ENCODE data around the gene C1QL1. TPM values are rescaled to one million over a fixed set of nuclear protein-coding genes. Genes with fewer than 3 reads are reported as not detected.
A peak's percentile ranks its signal among the peaks of the same experiment; 100 is the strongest.

C1QL1 gene
- total RNA-seq, 2 experiments from 2014 or later = 0.76 to 0.87 TPM

GRCh38 chr17:44915862-44916780 lies 52.0 kb downstream of the C1QL1 start:
- no peak overlapping the region for H3K27ac Mint-ChIP-seq
- H3K27me3 Mint-ChIP-seq = peaks cover 21% of the 10 kb centered on the region
- ChIA-PET CTCF (interaction anchor here (5.8 kb wide), 1 partner anchor 105 kb away, joined by 57 read pairs; no protein-coding TSS in a partner anchor), POLR2A (no interaction called here)
- no peaks in the 10 kb centered on the region for H3K9me3 Mint-ChIP-seq
- no peak overlapping the region for H3K4me3 Mint-ChIP-seq
- peak; percentile 6 for DNase-seq
- H3K4me1 Mint-ChIP-seq (ENCODE audit: low read depth) = peaks cover 9% of the 10 kb centered on the region
- intact Hi-C loops (cut with micrococcal nuclease) = no loop called here
- no peaks in the 10 kb centered on the region for H3K36me3 Mint-ChIP-seq

GRCh38 chr17:44915321-44915726 lies 52.8 kb downstream of the C1QL1 start, which contains the start of gene GFAP:
GFAP (minus strand) TSS chr17:44915500; CDS start chr17:44915486, 14 bp downstream.
- H3K27me3 Mint-ChIP-seq = peaks cover 24% of the 10 kb centered on the region
- H3K27ac Mint-ChIP-seq = no peak within 1 kb of the TSS
- CTCF ChIA-PET = interaction anchor here (5.8 kb wide), 1 partner anchor 105 kb away, joined by 57 read pairs; no protein-coding TSS in a partner anchor
- H3K9me3 Mint-ChIP-seq = no peaks in the 10 kb centered on the region
- POLR2A ChIA-PET = no interaction called here
- DNase-seq = no peak
- no peak within 1 kb of the TSS for H3K4me3 Mint-ChIP-seq
- peaks cover 10% of the 10 kb centered on the region for H3K4me1 Mint-ChIP-seq (ENCODE audit: low read depth)
- H3K36me3 Mint-ChIP-seq = no peaks in the 10 kb centered on the region
- intact Hi-C loops (cut with micrococcal nuclease) = no loop called here

- Mint-ChIP-seq H3K9me3 (no peaks in the 10 kb centered on the region), H3K4me1 (ENCODE audit: low read depth) (peaks cover 6% of the 10 kb centered on the region), H3K36me3 (no peaks in the 10 kb centered on the region), H3K4me3 (no peak overlapping the region), H3K27me3 (peaks cover 24% of the 10 kb centered on the region), H3K27ac (no peak overlapping the region)
- intact Hi-C loops (cut with micrococcal nuclease) = no loop called here
- POLR2A ChIA-PET = interaction anchor here (0.7 kb wide), 1 partner anchor 105 kb away, joined by 3 read pairs; no protein-coding TSS in a partner anchor
- no peak for DNase-seq
- CTCF ChIA-PET = interaction anchor here (5.8 kb wide), 1 partner anchor 106 kb away, joined by 57 read pairs; no protein-coding TSS in a partner anchor
Measured at GRCh38 chr17:44914698-44915271, 53.3 kb downstream of the C1QL1 start.

- no peak overlapping the region for H3K27ac Mint-ChIP-seq
- H3K4me3 Mint-ChIP-seq = no peak overlapping the region
- ChIA-PET POLR2A (interaction anchor here (0.7 to 0.8 kb wide), 2 partner anchors 15 to 105 kb away, joined by 3 read pairs; partner anchors contain the start of gene EFTUD2), CTCF (interaction anchor here (1.2 to 5.8 kb wide), 2 partner anchors 14 to 107 kb away, joined by 3 to 57 read pairs; no protein-coding TSS in a partner anchor)
- no peaks in the 10 kb centered on the region for H3K9me3 Mint-ChIP-seq
- peaks cover 6% of the 10 kb centered on the region for H3K4me1 Mint-ChIP-seq (ENCODE audit: low read depth)
- no peaks in the 10 kb centered on the region for H3K36me3 Mint-ChIP-seq
- intact Hi-C loops (cut with micrococcal nuclease) = no loop called here
- DNase-seq = no peak
- peaks cover 24% of the 10 kb centered on the region for H3K27me3 Mint-ChIP-seq
Measured at GRCh38 chr17:44914148-44914547, 54.0 kb downstream of the C1QL1 start.

- peaks cover 24% of the 10 kb centered on the region for H3K27me3 Mint-ChIP-seq
- H3K27ac Mint-ChIP-seq = no peak overlapping the region
- DNase-seq = no peak
- no peaks in the 10 kb centered on the region for H3K9me3 Mint-ChIP-seq
- H3K36me3 Mint-ChIP-seq = no peaks in the 10 kb centered on the region
- ChIA-PET POLR2A (interaction anchor here (0.8 kb wide), 1 partner anchor 14 kb away, joined by 3 read pairs; the partner anchor contains the start of gene EFTUD2), CTCF (interaction anchor here (0.7 to 5.8 kb wide), 4 partner anchors 13 to 239 kb away, joined by 3 to 57 read pairs (median 4); partner anchors contain the start of gene ACBD4)
- no peak overlapping the region for H3K4me3 Mint-ChIP-seq
- intact Hi-C loops (cut with micrococcal nuclease) = no loop called here
- peaks cover 6% of the 10 kb centered on the region for H3K4me1 Mint-ChIP-seq (ENCODE audit: low read depth)
Measured at GRCh38 chr17:44913676-44914075, 54.4 kb downstream of the C1QL1 start.

- DNase-seq = no peak
- intact Hi-C loops (cut with micrococcal nuclease) = no loop called here
- ChIA-PET CTCF (interaction anchor here (0.7 to 5.8 kb wide), 6 partner anchors 7 to 239 kb away, joined by 3 to 57 read pairs (median 4); partner anchors contain the start of gene ACBD4), POLR2A (no interaction called here)
- Mint-ChIP-seq H3K27ac (no peak overlapping the region), H3K36me3 (no peaks in the 10 kb centered on the region), H3K9me3 (no peaks in the 10 kb centered on the region), H3K4me3 (no peak overlapping the region), H3K27me3 (peaks cover 24% of the 10 kb centered on the region), H3K4me1 (ENCODE audit: low read depth) (peaks cover 6% of the 10 kb centered on the region)
Measured at GRCh38 chr17:44912763-44913544, 55.1 kb downstream of the C1QL1 start.

GRCh38 chr17:44911133-44912001 lies 56.7 kb downstream of the C1QL1 start:
- peak; percentile 70 for DNase-seq
- peaks cover 6% of the 10 kb centered on the region for H3K4me1 Mint-ChIP-seq (ENCODE audit: low read depth)
- peak overlapping the region; percentile 16 for H3K4me3 Mint-ChIP-seq
- intact Hi-C loops (cut with micrococcal nuclease) = no loop called here
- no peak overlapping the region for H3K27ac Mint-ChIP-seq
- ChIA-PET CTCF (interaction anchor here (0.7 to 5.8 kb wide), 11 partner anchors 8 to 150 kb away, joined by 3 to 57 read pairs (median 4); partner anchors contain the start of genes EFTUD2 and NMT1), POLR2A (interaction anchor here (0.9 to 1.0 kb wide), 2 partner anchors 9 to 12 kb away, joined by 3 read pairs; a partner anchor contains a TSS)
- H3K36me3 Mint-ChIP-seq = no peaks in the 10 kb centered on the region
- H3K9me3 Mint-ChIP-seq = no peaks in the 10 kb centered on the region
- H3K27me3 Mint-ChIP-seq = peaks cover 24% of the 10 kb centered on the region

GRCh38 chr17:44910231-44911106 lies 57.6 kb downstream of the C1QL1 start:
- no peaks in the 10 kb centered on the region for H3K36me3 Mint-ChIP-seq
- peaks cover 6% of the 10 kb centered on the region for H3K4me1 Mint-ChIP-seq (ENCODE audit: low read depth)
- intact Hi-C loops (cut with micrococcal nuclease) = no loop called here
- H3K27ac Mint-ChIP-seq = no peak overlapping the region
- ChIA-PET POLR2A (interaction anchor here (1.0 kb wide), 1 partner anchor 8 kb away, joined by 3 read pairs; no protein-coding TSS in a partner anchor), CTCF (interaction anchor here (0.7 to 5.8 kb wide), 12 partner anchors 8 to 1121 kb away, joined by 3 to 57 read pairs (median 4); partner anchors contain the start of genes EFTUD2 and NMT1)
- DNase-seq = no peak
- no peak overlapping the region for H3K4me3 Mint-ChIP-seq
- no peaks in the 10 kb centered on the region for H3K9me3 Mint-ChIP-seq
- H3K27me3 Mint-ChIP-seq = peaks cover 24% of the 10 kb centered on the region
